ENCODE measurements around the gene MIPEP.

MIPEP gene

DNA sequence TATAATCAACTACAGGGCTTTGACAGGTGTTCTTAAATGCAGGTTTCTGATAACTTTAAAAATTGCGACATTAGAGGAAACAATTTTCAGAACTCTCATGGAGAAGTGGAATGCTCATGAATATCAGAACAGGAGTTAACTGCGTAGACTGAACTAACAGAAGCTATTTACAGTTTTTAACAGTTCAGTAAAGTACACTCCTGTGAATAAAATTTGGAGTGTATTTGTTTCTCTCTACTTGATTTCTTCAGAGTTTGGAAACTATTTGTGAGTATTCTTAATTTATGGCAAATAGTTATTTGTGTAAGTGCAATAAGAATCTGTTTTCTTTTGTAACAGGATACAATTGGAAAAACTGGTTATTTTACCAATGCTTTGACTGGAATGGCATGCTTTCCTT is 204.6 kb downstream of the MIPEP start:
- TF ChIP-seq CTCF (IDR thresholded peaks at IDR 0.05): no peak

DNA sequence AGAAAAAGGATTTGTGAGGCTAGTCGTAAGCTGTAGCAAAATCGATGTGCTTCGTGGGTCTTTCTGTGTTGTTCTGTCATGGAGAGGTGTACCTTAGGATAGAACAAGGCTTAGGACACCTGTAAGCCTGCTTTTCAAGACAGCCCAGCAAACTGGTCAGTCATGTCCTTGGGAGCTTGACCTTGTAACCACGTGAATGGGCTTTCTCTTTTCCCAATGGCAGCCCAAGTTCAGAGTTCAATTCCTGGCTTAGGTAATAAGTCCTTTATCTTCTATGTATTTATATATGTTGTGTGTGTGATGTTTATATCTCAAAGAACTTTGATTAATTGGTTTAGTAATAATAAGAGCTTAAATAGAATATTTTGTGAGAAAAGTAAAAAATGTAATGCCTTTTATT is 206.1 kb downstream of the MIPEP start:
- no peak for TF ChIP-seq CTCF (IDR thresholded peaks at IDR 0.05)

GRCh38 chr13:23680845-23681669 is 208.1 kb downstream of the MIPEP start:
- TF ChIP-seq CTCF (IDR thresholded peaks at IDR 0.05): no peak

All from LNCAP (cell line).